HUES48 (cell line): ENCODE data around the gene PLCXD3.
A peak's percentile ranks its signal among the peaks of the same experiment; 100 is the strongest.

Source experiments
- H3K27ac ChIP-seq: one replicate; pipeline ENCODE4 v1.7.0; 2013; ENCODE audit warnings: low read depth, low read length, inconsistent platforms
- H3K27me3 ChIP-seq: 2 replicates; pipeline ENCODE4 v1.6.1; 2013; ENCODE audit warnings: mild to moderate bottlenecking, low read length; ENCODE audit not compliant: control insufficient read depth, insufficient read depth
- H3K36me3 ChIP-seq: 2 replicates; pipeline ENCODE4 v1.6.1; 2013; ENCODE audit warnings: low read length; ENCODE audit not compliant: control insufficient read depth, insufficient read depth
- H3K4me1 ChIP-seq: 2 replicates; pipeline ENCODE4 v1.6.1; 2013; ENCODE audit warnings: mild to moderate bottlenecking, low read length; ENCODE audit not compliant: control insufficient read depth, insufficient read depth
- H3K4me3 ChIP-seq: 2 replicates; pipeline ENCODE4 v1.5.1; 2013; ENCODE audit warnings: mild to moderate bottlenecking, low read depth, low read length
- H3K9ac ChIP-seq: 2 replicates; pipeline ENCODE4 v1.6.1; 2013; ENCODE audit warnings: mild to moderate bottlenecking, low read depth, low read length, moderate library complexity
- H3K9me3 ChIP-seq: 2 replicates; pipeline ENCODE4 v1.6.1; 2013; ENCODE audit warnings: low read length; ENCODE audit not compliant: control insufficient read depth, insufficient read depth

The PLCXD3 gene

DNA sequence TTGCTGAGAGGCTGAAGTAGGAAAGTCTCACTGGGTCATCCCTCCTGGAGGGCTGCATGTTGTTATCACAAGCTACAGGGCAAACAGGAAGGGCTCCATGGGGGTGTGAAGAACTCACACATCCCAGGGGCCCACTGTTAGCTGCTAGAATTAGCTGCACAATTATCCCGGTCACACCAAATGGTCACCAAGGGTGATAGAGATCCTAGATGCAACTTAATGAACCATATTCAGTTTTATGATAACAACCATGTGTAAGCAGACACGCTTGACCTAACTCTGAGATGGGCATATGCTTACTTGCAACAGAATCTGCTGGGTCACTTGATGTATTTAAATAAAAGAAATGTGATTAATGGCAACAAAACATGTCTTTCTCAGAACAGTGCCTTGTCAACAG, 153.6 kb downstream of the PLCXD3 start:
- Histone ChIP-seq H3K9ac (no peak overlapping the region), H3K9me3 (no peaks in the 10 kb centered on the region), H3K27ac (no peak overlapping the region), H3K27me3 (no peaks in the 10 kb centered on the region), H3K36me3 (no peaks in the 10 kb centered on the region), H3K4me3 (no peak overlapping the region), H3K4me1 (no peaks in the 10 kb centered on the region)

DNA sequence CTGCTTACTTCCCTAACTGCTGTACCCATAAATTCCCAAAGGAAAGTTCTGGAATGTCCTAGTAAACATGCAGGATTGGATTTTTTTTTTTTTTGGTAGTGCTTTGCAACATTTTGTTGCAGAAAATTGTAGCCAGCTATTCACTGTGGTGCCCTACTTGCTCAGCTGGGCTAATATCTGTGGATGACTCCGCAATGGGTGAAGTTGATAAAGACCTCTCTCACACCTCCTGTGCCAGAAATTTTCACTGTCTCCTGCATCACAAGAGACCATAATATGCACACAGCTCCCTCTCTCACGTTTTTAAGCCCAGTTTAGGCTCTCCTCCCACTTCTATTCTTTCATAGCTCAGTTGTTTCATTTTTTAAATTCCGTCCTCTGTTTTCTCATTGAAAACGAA, 160.6 kb downstream of the PLCXD3 start:
- Histone ChIP-seq H3K9ac (no peak overlapping the region), H3K27ac (no peak overlapping the region), H3K27me3 (no peaks in the 10 kb centered on the region), H3K4me3 (no peak overlapping the region), H3K4me1 (no peaks in the 10 kb centered on the region), H3K9me3 (no peaks in the 10 kb centered on the region), H3K36me3 (no peaks in the 10 kb centered on the region)

DNA sequence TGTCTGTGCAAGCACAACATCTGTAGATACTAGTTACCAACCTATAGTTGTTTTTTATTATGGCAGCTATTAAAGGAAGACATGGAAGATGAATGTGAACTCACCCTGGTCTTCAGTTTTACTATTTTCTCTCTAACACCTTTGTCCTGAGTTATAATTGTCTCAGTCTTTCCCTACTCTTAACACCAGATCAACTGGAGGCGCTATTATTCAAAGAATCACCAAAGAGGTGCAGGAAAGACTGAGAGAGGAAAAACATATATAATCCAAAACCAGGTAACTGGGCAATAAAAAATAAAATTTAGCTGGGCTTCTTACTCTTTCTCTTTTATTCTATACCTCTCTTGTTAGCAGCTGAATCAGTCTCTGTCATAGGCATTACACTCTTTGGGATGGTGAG, 162.8 kb downstream of the PLCXD3 start:
- Histone ChIP-seq H3K4me3 (no peak overlapping the region), H3K36me3 (no peaks in the 10 kb centered on the region), H3K27me3 (no peaks in the 10 kb centered on the region), H3K4me1 (no peaks in the 10 kb centered on the region), H3K27ac (no peak overlapping the region), H3K9ac (no peak overlapping the region), H3K9me3 (no peaks in the 10 kb centered on the region)

DNA sequence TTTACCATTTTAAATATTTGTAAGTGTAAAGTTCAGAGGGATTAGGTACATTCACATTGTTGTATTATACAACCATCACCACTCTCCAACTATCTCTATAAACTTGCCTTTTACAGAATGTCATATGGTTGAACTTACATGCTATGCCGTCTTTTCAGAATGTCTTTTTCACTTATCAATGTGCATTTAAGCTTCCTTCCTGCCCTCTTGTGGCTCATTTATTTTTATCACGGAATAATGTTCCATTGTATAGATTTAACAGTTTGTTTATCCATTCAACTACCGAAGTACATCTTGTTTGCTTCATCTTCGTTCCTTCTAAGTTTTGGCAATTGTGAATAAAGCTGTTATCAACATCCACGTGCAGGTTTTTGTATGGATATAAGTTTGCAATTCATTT, 163.8 kb downstream of the PLCXD3 start:
- Histone ChIP-seq H3K4me3 (no peak overlapping the region), H3K36me3 (no peaks in the 10 kb centered on the region), H3K9me3 (no peaks in the 10 kb centered on the region), H3K27me3 (no peaks in the 10 kb centered on the region), H3K4me1 (no peaks in the 10 kb centered on the region), H3K27ac (no peak overlapping the region), H3K9ac (no peak overlapping the region)

DNA sequence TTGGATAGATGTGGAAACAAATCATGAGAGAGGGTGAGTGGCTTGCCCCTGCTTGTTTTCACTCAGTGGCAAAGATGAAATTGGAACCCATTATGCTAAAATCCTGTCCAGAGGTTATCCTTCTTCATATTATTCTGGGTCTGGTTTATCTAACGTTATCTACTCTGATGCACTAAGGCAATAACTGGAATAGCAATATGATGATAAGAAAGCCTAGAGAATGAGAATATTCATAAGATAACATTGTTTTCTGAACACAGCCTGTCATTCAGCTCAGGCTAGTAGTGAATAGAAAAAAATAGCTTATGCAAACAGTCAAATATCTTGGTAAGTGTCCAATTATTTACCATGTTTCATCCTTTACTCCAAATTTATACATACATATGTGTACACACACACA, 165.1 kb downstream of the PLCXD3 start:
- H3K27ac ChIP-seq: no peak overlapping the region
- no peaks in the 10 kb centered on the region for H3K27me3 ChIP-seq
- no peaks in the 10 kb centered on the region for H3K9me3 ChIP-seq
- no peaks in the 10 kb centered on the region for H3K4me1 ChIP-seq
- no peak overlapping the region for H3K4me3 ChIP-seq
- H3K9ac ChIP-seq: no peak overlapping the region
- no peaks in the 10 kb centered on the region for H3K36me3 ChIP-seq

DNA sequence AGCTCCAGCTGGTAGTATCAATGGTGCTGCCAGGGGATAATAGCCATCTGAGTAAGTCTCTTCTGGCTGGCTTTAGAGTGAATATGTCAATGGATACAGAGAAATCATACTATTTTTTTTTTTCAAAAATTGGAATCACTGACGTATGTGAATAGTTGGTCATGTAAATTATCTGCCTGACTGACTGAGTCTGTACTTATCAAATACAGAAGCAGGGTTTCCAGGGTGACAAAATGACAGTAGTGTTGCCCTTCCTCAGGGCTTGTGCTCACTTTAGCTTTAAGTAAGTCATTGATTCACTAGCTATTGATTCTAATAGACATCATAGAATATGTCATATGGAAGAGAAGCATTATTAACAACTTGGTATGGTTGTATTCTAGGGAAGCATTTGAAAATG, 171.1 kb downstream of the PLCXD3 start:
- H3K9ac ChIP-seq: no peak overlapping the region
- H3K27ac ChIP-seq: no peak overlapping the region
- H3K27me3 ChIP-seq: no peaks in the 10 kb centered on the region
- no peak overlapping the region for H3K4me3 ChIP-seq
- no peaks in the 10 kb centered on the region for H3K9me3 ChIP-seq
- peaks cover 9% of the 10 kb centered on the region; the same call in 1 of the 2 replicates for H3K4me1 ChIP-seq
- H3K36me3 ChIP-seq: no peaks in the 10 kb centered on the region

DNA sequence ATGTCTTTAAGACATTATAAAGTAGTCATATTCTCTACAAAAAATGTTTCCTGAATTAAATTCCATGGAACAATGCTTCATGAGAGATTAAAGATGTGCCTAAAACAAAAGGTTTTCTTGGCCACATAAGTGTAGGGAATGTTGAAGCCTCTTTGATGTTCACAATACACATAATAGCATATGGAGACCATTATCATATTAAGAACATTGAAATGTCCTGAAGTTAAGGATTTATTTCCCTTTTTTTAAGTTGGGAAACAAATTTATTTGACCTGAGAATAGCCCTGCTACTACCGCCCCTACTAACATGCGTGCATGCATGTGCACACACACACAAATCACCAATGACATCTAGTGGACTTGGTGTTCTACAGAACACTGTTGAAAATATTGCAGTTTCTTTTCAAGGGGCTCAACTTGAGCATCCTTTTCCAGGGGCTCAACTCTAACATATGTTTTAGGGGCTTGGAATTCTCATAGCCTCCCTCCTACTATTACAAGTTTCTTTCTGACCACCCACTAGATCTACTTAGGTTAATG, 172.2 kb downstream of the PLCXD3 start:
- no peak overlapping the region for H3K4me3 ChIP-seq
- H3K27me3 ChIP-seq: no peaks in the 10 kb centered on the region
- no peak overlapping the region for H3K27ac ChIP-seq
- H3K9ac ChIP-seq: no peak overlapping the region
- H3K36me3 ChIP-seq: no peaks in the 10 kb centered on the region
- no peaks in the 10 kb centered on the region for H3K9me3 ChIP-seq
- H3K4me1 ChIP-seq: peaks cover 17% of the 10 kb centered on the region; the same call in 1 of the 2 replicates

DNA sequence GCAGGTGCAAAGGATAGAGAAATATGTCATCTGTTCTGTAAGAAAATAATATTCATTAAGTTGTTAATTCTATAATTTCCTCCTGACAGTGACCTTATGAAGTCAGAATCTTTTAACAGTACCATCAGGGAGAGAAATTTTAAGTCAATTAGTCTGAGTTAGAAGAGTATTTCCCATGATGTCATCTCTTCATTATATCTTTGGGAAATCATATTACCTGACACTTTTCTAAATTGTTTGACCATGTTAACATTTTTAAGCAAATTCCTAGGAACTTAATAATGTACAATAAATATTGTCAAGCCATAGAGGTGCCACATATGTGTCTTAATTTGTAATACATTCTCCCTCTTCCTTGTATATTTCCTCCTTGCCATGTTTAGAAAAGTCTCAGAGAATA, 172.7 kb downstream of the PLCXD3 start:
- H3K9ac ChIP-seq: no peak overlapping the region
- no peaks in the 10 kb centered on the region for H3K36me3 ChIP-seq
- H3K27me3 ChIP-seq: no peaks in the 10 kb centered on the region
- no peak overlapping the region for H3K4me3 ChIP-seq
- H3K27ac ChIP-seq: no peak overlapping the region
- H3K4me1 ChIP-seq: peaks cover 17% of the 10 kb centered on the region; the same call in 1 of the 2 replicates
- H3K9me3 ChIP-seq: no peaks in the 10 kb centered on the region

DNA sequence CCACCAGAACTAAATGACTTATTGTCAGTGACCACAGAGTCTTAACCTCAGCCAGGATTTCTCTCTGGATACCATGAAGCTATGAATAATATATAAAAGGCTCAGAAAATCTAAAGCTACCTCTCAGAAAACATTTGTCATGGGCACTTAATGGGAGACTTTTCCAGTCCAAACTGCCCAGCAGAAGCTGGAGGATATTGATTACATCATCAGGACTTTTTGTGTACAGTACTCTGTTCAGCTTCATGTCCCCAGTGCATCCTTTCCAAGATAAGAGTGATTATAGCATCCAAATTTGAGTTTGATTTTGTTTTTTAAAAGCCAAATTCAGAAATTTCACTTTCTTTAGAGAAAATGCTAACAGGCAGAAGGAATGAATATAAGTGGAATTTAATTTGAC, 173.2 kb downstream of the PLCXD3 start:
- H3K36me3 ChIP-seq: no peaks in the 10 kb centered on the region
- H3K4me3 ChIP-seq: no peak overlapping the region

DNA sequence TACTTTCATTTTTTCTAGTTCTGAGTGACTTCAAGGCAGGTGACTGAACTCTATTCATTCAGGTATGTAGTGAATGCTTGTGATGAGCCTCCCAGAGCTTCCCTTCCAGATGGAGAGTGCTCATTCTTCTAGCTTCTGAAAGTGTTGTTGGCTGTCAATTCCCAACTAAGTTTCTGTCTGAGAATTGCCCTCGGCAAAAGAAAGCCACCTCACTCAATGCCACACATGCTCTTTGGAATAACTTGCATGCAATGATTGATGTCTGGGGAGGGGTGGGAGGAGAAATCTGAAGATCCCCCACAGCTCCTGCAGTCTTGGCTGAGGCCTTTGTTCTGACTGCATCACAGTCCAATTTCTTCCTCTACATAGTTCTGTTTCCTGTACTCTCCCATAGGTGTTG, 173.9 kb downstream of the PLCXD3 start:
- no peaks in the 10 kb centered on the region for H3K27me3 ChIP-seq
- no peak overlapping the region for H3K27ac ChIP-seq
- no peak overlapping the region for H3K9ac ChIP-seq
- no peaks in the 10 kb centered on the region for H3K36me3 ChIP-seq
- H3K9me3 ChIP-seq: no peaks in the 10 kb centered on the region
- peaks cover 17% of the 10 kb centered on the region; the same call in 1 of the 2 replicates for H3K4me1 ChIP-seq
- no peak overlapping the region for H3K4me3 ChIP-seq

More for the DNA sequence above, 173.2 kb downstream of the PLCXD3 start:
- Histone ChIP-seq H3K9me3 (no peaks in the 10 kb centered on the region), H3K27ac (no peak overlapping the region), H3K9ac (no peak overlapping the region), H3K27me3 (no peaks in the 10 kb centered on the region), H3K4me1 (peaks cover 17% of the 10 kb centered on the region; the same call in 1 of the 2 replicates)

DNA sequence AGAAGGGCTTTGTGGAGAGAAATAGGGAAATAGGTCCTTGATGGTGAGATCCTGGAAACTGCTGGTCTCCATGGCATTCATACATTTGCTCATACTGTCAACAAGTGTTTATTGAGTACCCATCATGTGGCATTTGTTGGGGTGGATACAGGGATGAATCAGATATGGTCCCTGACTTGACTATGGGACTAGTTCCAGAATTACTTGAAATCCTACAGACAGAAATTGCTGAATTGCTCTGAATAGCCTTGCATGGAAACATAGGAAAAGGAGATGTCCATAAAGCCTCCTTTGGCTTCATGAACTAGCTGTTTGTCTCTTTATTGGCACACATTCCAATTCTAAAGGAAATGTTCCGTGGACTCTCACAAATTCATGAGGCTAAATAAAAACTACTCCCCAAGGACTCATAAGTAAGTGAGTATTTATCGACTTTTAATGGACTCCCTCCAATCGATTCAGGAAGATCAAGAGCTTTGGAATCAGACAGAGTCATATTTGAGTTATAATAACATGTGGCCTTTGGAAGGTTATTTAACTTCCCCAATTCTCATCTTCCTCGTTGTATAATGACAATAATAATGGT, 174.7 kb downstream of the PLCXD3 start:
- Histone ChIP-seq H3K36me3 (no peaks in the 10 kb centered on the region), H3K4me1 (peaks cover 17% of the 10 kb centered on the region; the same call in 1 of the 2 replicates), H3K9me3 (no peaks in the 10 kb centered on the region), H3K9ac (no peak overlapping the region), H3K27me3 (no peaks in the 10 kb centered on the region), H3K27ac (peak overlapping the region; percentile 75), H3K4me3 (no peak overlapping the region)
